ENCODE data around the gene TRIM33. TPM values are rescaled to one million over a fixed set of nuclear protein-coding genes. Genes with fewer than 3 reads are reported as not detected.
"Not testable (repeated sequence)": the region's sequence is repeated elsewhere in the genome, so short reads cannot be mapped to it uniquely, and the experiment has no call there.

TRIM33 gene
- total RNA-seq, 4 donors from 2014 or later: 35.0 to 100 (median 47.7) TPM

- H3K27ac ChIP-seq: no peak overlapping the region
- 97% methylated on average over 1 of the region's 1 CpG for WGBS
- no peaks in the 10 kb centered on the region for H3K4me1 ChIP-seq
- no peaks in the 10 kb centered on the region for H3K36me3 ChIP-seq
- H3K27me3 ChIP-seq: no peaks in the 10 kb centered on the region
- H3K9me3 ChIP-seq: no peaks in the 10 kb centered on the region
- DNase-seq (ENCODE audit: low spot score in 2 of 2): no peak
- H3K4me3 ChIP-seq: no peak overlapping the region
- TF ChIP-seq CTCF (IDR thresholded peaks at IDR 0.05) (no peak), POLR2A (IDR thresholded peaks at IDR 0.05) (no peak), EP300 (IDR thresholded peaks at IDR 0.05) (no peak), POLR2AphosphoS5 (IDR thresholded peaks at IDR 0.05) (no peak)
These were observed 126.1 kb downstream of the TRIM33 start for GRCh38 chr1:114384922-114385321.

DNA sequence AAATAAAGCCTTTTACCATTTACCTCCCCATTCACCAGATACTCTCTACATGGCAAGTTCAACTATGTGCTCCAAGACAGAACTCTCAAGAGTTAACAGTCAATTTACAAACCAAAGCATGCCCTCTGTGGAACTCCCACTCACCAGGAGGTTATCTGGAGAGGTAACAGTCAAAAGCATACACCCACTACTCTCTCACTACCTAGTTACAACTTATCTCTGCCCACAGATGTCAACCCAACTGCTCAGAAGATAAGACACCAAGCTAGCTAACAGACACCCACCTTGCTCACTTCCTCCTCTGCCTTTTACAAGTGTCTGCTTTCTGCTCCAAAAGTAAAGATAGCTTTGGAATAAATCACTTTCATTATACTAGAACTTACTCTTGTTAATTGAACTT is 131.0 kb downstream of the TRIM33 start:
- Histone ChIP-seq H3K4me3 (no peak overlapping the region), H3K27me3 (no peaks in the 10 kb centered on the region), H3K9me3 (no peaks in the 10 kb centered on the region), H3K36me3 (no peaks in the 10 kb centered on the region), H3K4me1 (no peaks in the 10 kb centered on the region), H3K27ac (no peak overlapping the region)
- TF ChIP-seq EP300 (IDR thresholded peaks at IDR 0.05) (no peak), POLR2A (IDR thresholded peaks at IDR 0.05) (no peak), POLR2AphosphoS5 (IDR thresholded peaks at IDR 0.05) (no peak), CTCF (IDR thresholded peaks at IDR 0.05) (no peak)
- no peak for DNase-seq (ENCODE audit: low spot score in 2 of 2)

DNA sequence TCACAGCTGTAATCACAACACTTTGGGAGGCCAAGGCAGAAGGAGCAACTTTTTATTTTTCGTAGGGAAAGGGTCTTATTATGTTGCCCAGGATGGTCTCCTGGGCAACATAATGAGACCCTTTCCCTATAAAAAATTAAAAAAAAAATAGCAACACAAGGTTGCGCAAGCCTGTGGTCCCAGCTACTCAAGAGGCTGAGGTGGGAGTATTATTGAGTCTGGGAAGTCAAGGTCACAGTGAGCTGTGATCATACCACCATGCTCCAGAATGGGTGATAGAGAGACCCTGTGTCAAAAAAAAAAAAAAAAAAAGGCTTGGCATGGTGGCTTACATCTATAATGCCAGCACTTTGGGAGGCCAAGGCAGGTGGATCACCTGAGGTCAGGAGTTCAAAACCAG is 131.6 kb downstream of the TRIM33 start:
- 93% methylated on average over 2 of the region's 2 CpGs for WGBS
- no peaks in the 10 kb centered on the region for H3K4me1 ChIP-seq
- no peak for TF ChIP-seq POLR2A (IDR thresholded peaks at IDR 0.05)
- H3K27me3 ChIP-seq: no peaks in the 10 kb centered on the region
- no peak for DNase-seq (ENCODE audit: low spot score in 2 of 2)
- H3K9me3 ChIP-seq: peaks cover 1% of the 10 kb centered on the region
- H3K4me3 ChIP-seq: no peak overlapping the region
- no peaks in the 10 kb centered on the region for H3K36me3 ChIP-seq
- H3K27ac ChIP-seq: no peak overlapping the region

DNA sequence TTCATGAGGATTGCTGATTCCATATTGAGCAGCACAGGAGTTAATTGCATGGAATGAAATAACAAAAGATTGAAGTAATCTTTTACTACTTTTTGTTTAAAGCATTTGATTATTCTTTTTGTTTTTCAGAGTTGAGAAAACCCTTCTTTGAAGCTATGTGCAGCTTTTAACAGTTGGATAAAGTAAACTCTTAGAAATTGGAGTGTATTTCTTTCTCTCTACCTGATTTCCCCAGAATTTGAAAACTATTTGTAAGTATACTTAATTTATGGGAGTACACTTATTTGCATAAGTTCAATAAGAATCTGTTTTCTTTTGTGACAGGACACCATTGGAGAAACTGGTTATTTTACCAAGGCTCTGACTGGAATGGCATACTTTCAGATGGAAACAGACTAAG is 133.6 kb downstream of the TRIM33 start:
- Histone ChIP-seq H3K9me3 (peaks cover 12% of the 10 kb centered on the region), H3K4me1 (no peaks in the 10 kb centered on the region), H3K27ac (no peak overlapping the region), H3K4me3 (no peak overlapping the region), H3K36me3 (no peaks in the 10 kb centered on the region), H3K27me3 (no peaks in the 10 kb centered on the region)
- no peak for TF ChIP-seq CTCF (IDR thresholded peaks at IDR 0.05)
- no peak for TF ChIP-seq EP300 (IDR thresholded peaks at IDR 0.05)
- TF ChIP-seq POLR2A (IDR thresholded peaks at IDR 0.05): no peak
- TF ChIP-seq POLR2AphosphoS5 (IDR thresholded peaks at IDR 0.05): no peak
- DNase-seq (ENCODE audit: low spot score in 2 of 2): no peak

GRCh38 chr1:114369930-114370329 is 141.1 kb downstream of the TRIM33 start:
- 40% methylated on average over 1 of the region's 1 CpG for WGBS
- no peaks in the 10 kb centered on the region for H3K27me3 ChIP-seq
- H3K36me3 ChIP-seq: no peaks in the 10 kb centered on the region
- H3K27ac ChIP-seq: no peak overlapping the region
- H3K9me3 ChIP-seq: peaks cover 12% of the 10 kb centered on the region
- no peak overlapping the region for H3K4me3 ChIP-seq
- DNase-seq (ENCODE audit: low spot score in 2 of 2): no peak
- H3K4me1 ChIP-seq: no peaks in the 10 kb centered on the region
- TF ChIP-seq EP300 (IDR thresholded peaks at IDR 0.05): no peak
- TF ChIP-seq CTCF (IDR thresholded peaks at IDR 0.05): no peak
- TF ChIP-seq POLR2A (IDR thresholded peaks at IDR 0.05): no peak
- TF ChIP-seq POLR2AphosphoS5 (IDR thresholded peaks at IDR 0.05): no peak

GRCh38 chr1:114369266-114369919 is 141.6 kb downstream of the TRIM33 start:
- H3K4me3 ChIP-seq; H3K4me1 ChIP-seq; H3K36me3 ChIP-seq; DNase-seq (ENCODE audit: low spot score in 2 of 2); H3K27ac ChIP-seq; H3K27me3 ChIP-seq: not testable (repeated sequence)
- 79% methylated on average over 5 of the region's 5 CpGs for WGBS
- H3K9me3 ChIP-seq: peaks cover 11% of the 10 kb centered on the region

Data from suprapubic skin (tissue), 4 donors.